GM20000 (cell line): ENCODE data around the gene ITGA7.

Experiments used
- DNase-seq: peaks from one replicate; pipeline ENCODE4 v3.0.0; 2012; ENCODE audit warnings: low spot score
- TF ChIP-seq, protein P1 (sequence below): IDR thresholded peaks from 2 replicates; pipeline ENCODE4 v1.5.1; 2012; ENCODE audit warnings: mild to moderate bottlenecking, control low read depth; ENCODE audit errors: extremely low read depth, missing control alignments

The ITGA7 gene

GRCh38 chr12:55744340-55745030 is 36.8 kb upstream of the ITGA7 start:
- DNase-seq: no peak
- TF ChIP-seq, protein P1, sequence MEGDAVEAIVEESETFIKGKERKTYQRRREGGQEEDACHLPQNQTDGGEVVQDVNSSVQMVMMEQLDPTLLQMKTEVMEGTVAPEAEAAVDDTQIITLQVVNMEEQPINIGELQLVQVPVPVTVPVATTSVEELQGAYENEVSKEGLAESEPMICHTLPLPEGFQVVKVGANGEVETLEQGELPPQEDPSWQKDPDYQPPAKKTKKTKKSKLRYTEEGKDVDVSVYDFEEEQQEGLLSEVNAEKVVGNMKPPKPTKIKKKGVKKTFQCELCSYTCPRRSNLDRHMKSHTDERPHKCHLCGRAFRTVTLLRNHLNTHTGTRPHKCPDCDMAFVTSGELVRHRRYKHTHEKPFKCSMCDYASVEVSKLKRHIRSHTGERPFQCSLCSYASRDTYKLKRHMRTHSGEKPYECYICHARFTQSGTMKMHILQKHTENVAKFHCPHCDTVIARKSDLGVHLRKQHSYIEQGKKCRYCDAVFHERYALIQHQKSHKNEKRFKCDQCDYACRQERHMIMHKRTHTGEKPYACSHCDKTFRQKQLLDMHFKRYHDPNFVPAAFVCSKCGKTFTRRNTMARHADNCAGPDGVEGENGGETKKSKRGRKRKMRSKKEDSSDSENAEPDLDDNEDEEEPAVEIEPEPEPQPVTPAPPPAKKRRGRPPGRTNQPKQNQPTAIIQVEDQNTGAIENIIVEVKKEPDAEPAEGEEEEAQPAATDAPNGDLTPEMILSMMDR: no peak

- DNase-seq: peak; percentile 77
- TF ChIP-seq, protein P1: no peak
These were observed 36.0 kb upstream of the ITGA7 start for GRCh38 chr12:55743406-55744339.

DNA sequence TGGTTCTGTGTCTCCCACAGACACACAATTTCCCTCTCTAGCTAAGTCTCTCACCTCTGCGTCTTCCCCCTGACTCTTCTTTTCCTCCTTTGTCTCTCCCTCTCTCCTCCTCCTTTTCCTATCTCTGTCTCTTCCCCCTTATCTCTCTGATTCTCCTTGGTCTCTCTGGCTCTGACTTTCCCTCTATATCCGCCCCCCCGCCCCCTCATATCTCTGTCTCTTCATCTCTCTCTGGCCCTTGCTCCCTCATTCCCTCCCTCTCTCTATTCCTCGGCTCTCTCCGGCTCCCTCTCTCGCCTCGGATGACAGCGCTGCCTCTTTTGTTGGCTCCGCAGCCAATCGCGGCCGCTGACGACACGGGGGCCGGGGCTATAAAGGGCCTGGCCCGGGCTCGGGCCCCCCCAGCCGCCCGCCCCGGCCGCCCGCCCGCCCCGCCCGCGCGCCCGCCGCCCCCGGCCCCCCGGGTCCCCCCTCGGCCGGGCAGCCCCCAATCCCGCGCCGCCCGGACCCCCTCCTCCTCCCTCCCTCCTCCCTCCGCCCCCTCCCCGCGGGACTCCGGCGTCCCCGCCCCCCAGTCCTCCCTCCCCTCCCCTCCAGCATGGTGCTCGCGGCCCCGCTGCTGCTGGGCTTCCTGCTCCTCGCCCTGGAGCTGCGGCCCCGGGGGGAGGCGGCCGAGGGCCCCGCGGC is 35.2 kb upstream of the ITGA7 start, which contains the start of gene GDF11:
GDF11 (plus strand) TSS at position 404 of the 687 bp plus-strand sequence; CDS start at position 599, 195 bp downstream.
- TF ChIP-seq, protein P1: no peak

GRCh38 chr12:55741931-55742680 is 34.4 kb upstream of the ITGA7 start:
- TF ChIP-seq, protein P1: no peak

More for the DNA sequence above, 35.2 kb upstream of the ITGA7 start, which contains the start of gene GDF11:
- peak; percentile 90 for DNase-seq

DNA sequence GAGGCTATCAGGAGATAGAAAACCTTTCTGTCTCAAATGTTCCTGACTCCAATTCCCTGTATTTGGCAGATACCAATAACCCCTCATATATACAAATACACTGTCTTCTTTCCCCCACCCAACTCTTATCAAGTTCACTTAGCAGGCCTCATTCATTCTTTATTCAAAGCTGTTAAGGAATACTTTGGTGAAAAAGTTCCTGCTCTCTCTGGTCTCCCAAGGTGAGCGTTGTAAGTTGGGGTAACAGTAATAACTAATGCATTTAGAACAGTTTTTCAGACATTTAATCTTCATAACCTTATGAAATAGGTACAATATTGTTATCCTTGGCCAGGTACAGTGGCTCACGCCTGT is 31.3 kb upstream of the ITGA7 start:
- no peak for DNase-seq
- TF ChIP-seq, protein P1: no peak

More at GRCh38 chr12:55741931-55742680, 34.4 kb upstream of the ITGA7 start:
- no peak for DNase-seq

DNA sequence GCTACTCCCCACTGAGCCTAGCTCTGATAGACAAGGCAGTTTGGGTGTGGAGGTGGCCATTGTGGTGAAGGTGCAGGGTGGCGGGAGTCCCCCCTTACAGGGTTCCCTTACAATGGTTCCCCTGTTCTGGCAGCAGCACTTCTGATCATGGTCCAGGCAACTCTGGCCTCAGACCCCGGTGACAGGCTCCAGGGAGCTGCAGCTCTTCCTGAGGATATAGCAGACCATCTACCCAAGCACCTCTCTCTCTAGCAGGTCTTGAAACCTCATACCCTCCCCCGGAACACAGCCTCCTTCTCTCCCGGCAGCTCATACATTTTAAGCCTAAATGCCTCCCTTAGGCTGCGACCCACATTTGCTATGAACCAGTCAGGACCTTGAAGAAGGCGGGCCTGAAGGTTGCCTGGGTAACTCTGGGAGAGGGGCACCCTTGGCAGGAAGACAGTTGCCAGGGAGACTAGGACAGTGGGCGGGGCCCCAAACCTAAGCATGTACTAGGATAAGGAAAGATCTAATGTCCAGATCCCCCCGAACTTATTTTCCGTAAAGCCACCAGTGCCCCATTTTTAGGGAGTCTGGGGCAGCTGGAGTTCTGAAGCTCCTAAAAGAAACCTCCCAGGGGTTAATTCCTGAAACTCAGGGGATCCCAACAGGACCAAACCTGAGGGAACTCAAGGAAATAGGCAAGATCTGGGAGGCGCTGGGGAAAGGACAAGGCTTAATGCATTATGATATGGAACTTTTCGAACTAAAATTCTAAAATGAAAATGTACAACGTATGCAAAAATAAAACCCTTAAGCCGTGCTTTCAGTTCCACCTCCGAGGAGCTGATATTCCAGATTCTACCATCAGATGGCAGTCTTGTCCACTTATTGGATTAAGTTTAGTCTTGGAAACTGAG is 30.7 kb upstream of the ITGA7 start:
- DNase-seq: peak; percentile 84
- TF ChIP-seq, protein P1: peak; percentile 71
